ENCODE measurements around the gene ZNF35. TPM values are rescaled to one million over a fixed set of nuclear protein-coding genes. Genes with fewer than 3 reads are reported as not detected.

The ZNF35 gene
- 10 to 100 TPM in 1 of 2 donors, 1 to 10 TPM in 1; 7.8 to 12.8 TPM for total RNA-seq
- 1 to 10 TPM; 3.6 to 4.6 TPM for polyA plus RNA-seq
- long read RNA-seq, donor 1, transcript ZNF35-201 (3 exons, 2,503 nt) = major isoform, 6 of 15 reads
- long read RNA-seq, donor 1, partial matches to known transcripts = 0 of 15 reads
- long read RNA-seq, donor 1, other reads (novel, unspliced or antisense) = 6 of 15 reads
- long read RNA-seq, donor 2 = 0 reads

DNA sequence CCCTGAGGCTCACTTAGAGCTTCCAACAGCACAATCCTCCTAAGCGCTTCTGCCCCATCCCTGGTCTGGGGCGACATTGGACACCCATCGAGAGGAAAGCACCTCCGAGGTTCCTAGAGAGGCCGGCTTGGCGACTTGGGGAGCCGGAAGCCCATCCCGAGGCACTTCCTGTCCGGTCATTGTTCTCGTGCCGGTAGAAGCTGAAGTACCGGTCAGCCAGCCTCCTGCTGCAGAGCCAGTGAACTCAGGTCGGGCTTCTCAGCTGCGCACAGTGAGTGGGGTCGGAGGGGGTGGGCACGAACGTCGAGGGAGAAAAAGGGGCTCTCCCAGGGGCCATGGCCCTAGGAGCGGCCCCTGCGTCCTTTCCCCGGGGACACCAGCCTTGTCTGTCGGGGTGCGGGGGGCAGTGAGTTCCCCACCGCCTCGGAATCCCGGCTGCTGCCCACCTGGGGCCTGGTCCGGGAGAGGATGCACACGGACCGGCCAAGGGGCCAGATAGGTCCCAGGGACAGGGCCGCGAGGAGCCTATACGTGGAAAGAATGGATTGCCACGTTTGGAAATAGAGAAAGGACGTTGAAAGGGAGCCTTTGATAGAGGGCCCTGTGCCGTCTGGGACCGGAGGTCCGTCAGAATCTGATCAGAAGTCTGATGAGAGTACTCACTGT lies at the start of gene ZNF35:
TSS of gene ZNF35 (plus strand) at position 169 of the 666 bp plus-strand sequence. CDS start 2,336 bp downstream, outside the sequence.
- DNase-seq = peak; percentile 85 to 90
- peaks cover 0 to 2% of the 10 kb centered on the region in 2 donors for H3K4me1 ChIP-seq (ENCODE audit: control insufficient read depth in 1 of 2, insufficient read depth in 2 of 2, low read length in 2 of 2)
- intact Hi-C loops (cut with DNase I) = loop anchor here in 1 of 2 donors (5.0 kb wide), 1 partner anchor 114 kb away; the partner anchor contains the start of genes KIAA1143 and KIF15
- H3K27me3 ChIP-seq (ENCODE audit: control insufficient read depth in 1 of 2, insufficient read depth in 2 of 2, low read length in 1 of 2) = no peaks in the 10 kb centered on the region
- H3K36me3 ChIP-seq (ENCODE audit: control insufficient read depth in 1 of 2, insufficient read depth in 2 of 2, low read length in 1 of 2) = peaks cover 8 to 15% of the 10 kb centered on the region in 2 donors
- peak within 1 kb of the TSS; percentile 61 to 87 for H3K4me3 ChIP-seq (ENCODE audit: low read length in 2 of 2)
- ATAC-seq (ENCODE audit: low FRiP score) = peak; percentile 94
- 1% methylated on average over 35 to 37 of the region's 37 CpGs for WGBS, 2 donors
- peak within 1 kb of the TSS in 1 of 2 donors; percentile 19 for H3K27ac ChIP-seq (ENCODE audit: low read depth in 1 of 2, low read length in 2 of 2)
- H3K9me3 ChIP-seq (ENCODE audit: control insufficient read depth, low read length) = no peaks in the 10 kb centered on the region

DNA sequence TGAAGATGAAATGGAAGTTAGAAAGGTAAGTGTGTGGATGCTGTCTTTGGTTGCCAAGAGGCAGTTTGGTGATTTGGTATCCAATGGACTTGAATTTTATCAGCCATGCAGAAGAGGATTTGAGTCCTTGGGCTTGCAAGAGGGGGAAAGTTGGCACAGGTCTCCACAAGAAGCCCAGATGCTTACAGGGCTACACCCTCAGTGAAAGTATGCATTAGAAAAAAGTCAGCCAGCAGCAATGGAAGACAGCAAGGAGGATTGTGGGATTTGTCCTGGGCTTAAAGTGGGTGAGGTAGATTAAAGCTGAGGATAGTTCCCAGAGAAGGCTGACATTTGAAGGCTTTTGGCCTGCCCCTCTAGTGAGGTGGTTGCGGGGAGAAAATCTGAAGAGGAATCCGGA lies 46.8 kb upstream of the ZNF35 start:
- Histone ChIP-seq H3K27me3 (ENCODE audit: control insufficient read depth in 1 of 2, insufficient read depth in 2 of 2, low read length in 1 of 2) (no peaks in the 10 kb centered on the region), H3K4me1 (ENCODE audit: control insufficient read depth in 1 of 2, insufficient read depth in 2 of 2, low read length in 2 of 2) (no peaks in the 10 kb centered on the region), H3K36me3 (ENCODE audit: control insufficient read depth in 1 of 2, insufficient read depth in 2 of 2, low read length in 1 of 2) (peaks cover 0 to 8% of the 10 kb centered on the region in 2 donors), H3K27ac (ENCODE audit: low read depth in 1 of 2, low read length in 2 of 2) (no peak overlapping the region), H3K9me3 (ENCODE audit: control insufficient read depth, low read length) (peaks cover 14% of the 10 kb centered on the region), H3K4me3 (ENCODE audit: low read length in 2 of 2) (no peak overlapping the region)
- DNase-seq = no peak
- no peak for ATAC-seq (ENCODE audit: low FRiP score)
- intact Hi-C loops (cut with DNase I) = no loop called here
- 99 to 100% methylated on average over 2 of the region's 2 CpGs for WGBS, 2 donors

DNA sequence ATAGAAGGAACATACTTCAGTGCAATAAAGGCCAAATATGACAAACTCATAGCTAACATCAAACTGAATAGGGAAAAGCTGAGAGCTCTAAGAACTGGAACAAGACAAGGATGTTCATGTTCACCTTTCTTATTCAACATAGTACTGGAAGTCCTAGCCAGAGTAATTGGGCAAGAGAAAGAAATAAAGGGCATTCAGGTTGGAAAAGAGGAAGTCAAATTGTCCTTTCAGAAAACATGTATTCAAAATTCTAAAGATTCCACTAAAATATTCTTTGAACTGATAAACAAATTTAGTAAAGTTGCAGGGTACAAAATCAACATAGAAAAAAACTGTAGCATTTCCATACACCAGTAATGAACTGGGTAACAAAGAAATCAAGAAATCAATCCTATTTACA lies 35.9 kb upstream of the ZNF35 start:
- ATAC-seq (ENCODE audit: low FRiP score) (no peak), DNase-seq (no peak)
- H3K27me3 ChIP-seq (ENCODE audit: control insufficient read depth in 1 of 2, insufficient read depth in 2 of 2, low read length in 1 of 2) = no peaks in the 10 kb centered on the region
- intact Hi-C loops (cut with DNase I) = no loop called here
- H3K36me3 ChIP-seq (ENCODE audit: control insufficient read depth in 1 of 2, insufficient read depth in 2 of 2, low read length in 1 of 2) = no peaks in the 10 kb centered on the region
- peaks cover 5% of the 10 kb centered on the region for H3K9me3 ChIP-seq (ENCODE audit: control insufficient read depth, low read length)
- no peak overlapping the region for H3K4me3 ChIP-seq (ENCODE audit: low read length in 2 of 2)
- no peaks in the 10 kb centered on the region for H3K4me1 ChIP-seq (ENCODE audit: control insufficient read depth in 1 of 2, insufficient read depth in 2 of 2, low read length in 2 of 2)
- H3K27ac ChIP-seq (ENCODE audit: low read depth in 1 of 2, low read length in 2 of 2) = no peak overlapping the region

DNA sequence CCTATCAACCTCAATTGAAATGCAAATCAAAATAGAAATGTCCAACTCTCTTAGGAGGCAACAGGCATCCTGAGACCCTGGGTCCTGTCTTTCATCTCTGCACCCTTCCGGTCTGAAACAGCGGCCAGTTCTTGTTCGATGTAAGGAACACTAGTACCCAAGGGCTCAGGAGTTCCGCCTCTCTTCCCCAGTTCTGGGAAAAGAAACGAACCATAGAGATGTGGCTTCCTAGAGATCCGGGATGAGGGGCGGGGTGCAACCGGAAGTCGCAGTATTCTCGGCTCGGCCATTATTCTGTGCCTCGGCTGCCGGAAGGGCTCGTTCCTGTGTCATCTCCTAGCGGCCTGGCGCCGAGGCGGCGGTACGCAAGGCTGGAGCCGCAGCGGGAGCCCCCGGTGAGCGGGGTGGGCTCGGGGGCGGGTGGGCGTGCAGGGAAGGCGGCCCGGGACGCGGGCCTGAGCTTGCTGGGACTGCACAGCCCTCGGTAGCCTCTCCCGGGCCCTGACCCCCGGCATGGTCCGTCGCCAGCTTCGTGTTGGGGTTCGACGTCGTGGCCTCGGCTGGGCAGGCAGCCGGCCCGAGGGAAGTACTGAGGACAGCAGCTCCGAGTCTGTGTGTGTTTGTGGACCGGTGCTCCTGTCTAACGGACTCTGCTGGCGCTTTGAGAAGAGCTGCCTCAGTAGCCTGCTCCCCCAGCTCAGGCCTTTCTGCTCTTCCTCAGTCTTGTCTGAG lies 23.6 kb upstream of the ZNF35 start, which contains the start of gene ZNF197:
TSS of gene ZNF197 (plus strand) at position 288 of the 732 bp plus-strand sequence. CDS start 4,119 bp downstream, outside the sequence.
- intact Hi-C loops (cut with DNase I) = loop anchor here in 1 of 2 donors (10.0 kb wide), 1 partner anchor 90 kb away; no protein-coding TSS in a partner anchor
- no peaks in the 10 kb centered on the region for H3K36me3 ChIP-seq (ENCODE audit: control insufficient read depth in 1 of 2, insufficient read depth in 2 of 2, low read length in 1 of 2)
- H3K4me3 ChIP-seq (ENCODE audit: low read length in 2 of 2) = peak within 1 kb of the TSS; percentile 69 to 94
- H3K4me1 ChIP-seq (ENCODE audit: control insufficient read depth in 1 of 2, insufficient read depth in 2 of 2, low read length in 2 of 2) = peaks cover 1 to 3% of the 10 kb centered on the region in 2 donors
- peak within 1 kb of the TSS; percentile 38 to 66 for H3K27ac ChIP-seq (ENCODE audit: low read depth in 1 of 2, low read length in 2 of 2)
- WGBS, 2 donors = 0 to 1% methylated on average over 44 to 47 of the region's 47 CpGs
- ATAC-seq (ENCODE audit: low FRiP score) = peak; percentile 97
- peak; percentile 88 to 94 for DNase-seq
- H3K27me3 ChIP-seq (ENCODE audit: control insufficient read depth in 1 of 2, insufficient read depth in 2 of 2, low read length in 1 of 2) = no peaks in the 10 kb centered on the region
- no peaks in the 10 kb centered on the region for H3K9me3 ChIP-seq (ENCODE audit: control insufficient read depth, low read length)

DNA sequence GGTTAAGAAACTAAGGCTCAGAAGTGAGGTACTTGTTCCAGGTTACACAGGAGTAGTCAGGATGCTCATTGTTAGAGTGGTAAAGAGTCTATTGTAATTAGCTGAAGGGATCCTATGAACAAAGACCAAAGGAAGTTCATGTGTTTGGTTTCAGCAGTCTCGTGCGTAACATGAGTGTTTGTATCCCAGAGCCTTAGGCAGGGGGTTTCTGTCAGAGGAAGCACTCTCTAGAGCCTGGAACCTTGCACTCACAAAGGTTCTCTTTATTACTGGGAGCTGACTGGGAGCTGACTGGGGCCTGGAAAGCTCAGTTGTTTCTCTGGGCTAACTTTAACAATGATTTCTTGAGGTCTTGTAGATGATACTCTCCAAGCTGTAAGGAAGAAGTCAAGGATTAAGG lies 19.8 kb upstream of the ZNF35 start:
- peaks cover 3 to 4% of the 10 kb centered on the region in 2 donors for H3K36me3 ChIP-seq (ENCODE audit: control insufficient read depth in 1 of 2, insufficient read depth in 2 of 2, low read length in 1 of 2)
- H3K27me3 ChIP-seq (ENCODE audit: control insufficient read depth in 1 of 2, insufficient read depth in 2 of 2, low read length in 1 of 2) = no peaks in the 10 kb centered on the region
- H3K4me3 ChIP-seq (ENCODE audit: low read length in 2 of 2) = no peak overlapping the region
- no peak for DNase-seq
- WGBS, 2 donors = 83 to 85% methylated on average over 2 of the region's 2 CpGs
- no peak overlapping the region for H3K27ac ChIP-seq (ENCODE audit: low read depth in 1 of 2, low read length in 2 of 2)
- H3K4me1 ChIP-seq (ENCODE audit: control insufficient read depth in 1 of 2, insufficient read depth in 2 of 2, low read length in 2 of 2) = peaks cover 1 to 3% of the 10 kb centered on the region in 2 donors
- no peak for ATAC-seq (ENCODE audit: low FRiP score)
- H3K9me3 ChIP-seq (ENCODE audit: control insufficient read depth, low read length) = no peaks in the 10 kb centered on the region
- intact Hi-C loops (cut with DNase I) = loop anchor here in 1 of 2 donors (10.0 kb wide), 1 partner anchor 94 kb away; no protein-coding TSS in a partner anchor

DNA sequence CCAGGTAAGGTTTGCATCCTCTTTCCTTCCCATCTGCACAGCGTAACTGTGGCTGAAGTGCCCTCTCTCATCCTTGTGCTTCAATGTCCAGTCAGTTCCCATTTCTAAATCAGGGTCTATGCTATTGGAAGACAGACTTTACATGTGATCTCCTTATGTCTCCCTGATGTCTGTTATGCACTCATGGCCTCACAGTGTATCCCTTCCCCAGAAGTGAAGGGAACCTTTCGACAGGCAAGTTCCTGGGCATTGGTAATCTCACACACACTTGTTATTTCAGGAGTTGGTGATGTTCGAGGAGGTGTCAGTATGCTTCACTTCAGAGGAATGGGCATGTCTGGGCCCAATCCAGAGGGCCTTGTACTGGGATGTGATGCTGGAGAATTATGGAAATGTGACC lies 16.3 kb upstream of the ZNF35 start:
- Histone ChIP-seq H3K4me1 (ENCODE audit: control insufficient read depth in 1 of 2, insufficient read depth in 2 of 2, low read length in 2 of 2) (no peaks in the 10 kb centered on the region), H3K27me3 (ENCODE audit: control insufficient read depth in 1 of 2, insufficient read depth in 2 of 2, low read length in 1 of 2) (no peaks in the 10 kb centered on the region), H3K36me3 (ENCODE audit: control insufficient read depth in 1 of 2, insufficient read depth in 2 of 2, low read length in 1 of 2) (peaks cover 3 to 7% of the 10 kb centered on the region in 2 donors), H3K4me3 (ENCODE audit: low read length in 2 of 2) (no peak overlapping the region), H3K9me3 (ENCODE audit: control insufficient read depth, low read length) (peaks cover 1% of the 10 kb centered on the region), H3K27ac (ENCODE audit: low read depth in 1 of 2, low read length in 2 of 2) (no peak overlapping the region)
- intact Hi-C loops (cut with DNase I) = no loop called here
- ATAC-seq (ENCODE audit: low FRiP score) (no peak), DNase-seq (no peak)
- WGBS, 2 donors = 93 to 96% methylated on average over 3 of the region's 3 CpGs

DNA sequence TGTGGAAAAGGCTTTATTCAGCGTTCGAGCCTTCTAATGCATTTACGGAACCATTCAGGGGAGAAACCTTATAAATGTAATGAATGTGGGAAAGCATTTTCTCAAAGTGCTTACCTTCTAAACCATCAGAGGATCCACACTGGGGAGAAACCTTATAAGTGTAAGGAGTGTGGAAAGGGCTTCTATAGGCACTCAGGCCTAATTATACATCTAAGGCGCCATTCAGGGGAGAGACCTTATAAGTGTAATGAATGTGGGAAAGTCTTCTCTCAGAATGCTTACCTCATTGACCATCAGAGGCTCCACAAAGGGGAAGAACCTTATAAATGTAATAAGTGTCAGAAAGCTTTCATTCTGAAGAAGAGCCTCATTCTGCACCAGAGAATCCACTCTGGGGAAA lies 6.2 kb upstream of the ZNF35 start:
- 97 to 98% methylated on average over 4 of the region's 4 CpGs for WGBS, 2 donors
- Histone ChIP-seq H3K4me1 (ENCODE audit: control insufficient read depth in 1 of 2, insufficient read depth in 2 of 2, low read length in 2 of 2) (no peaks in the 10 kb centered on the region), H3K27ac (ENCODE audit: low read depth in 1 of 2, low read length in 2 of 2) (no peak overlapping the region), H3K4me3 (ENCODE audit: low read length in 2 of 2) (peak overlapping the region in 1 of 2 donors; percentile 30), H3K36me3 (ENCODE audit: control insufficient read depth in 1 of 2, insufficient read depth in 2 of 2, low read length in 1 of 2) (peaks cover 6 to 24% of the 10 kb centered on the region in 2 donors), H3K27me3 (ENCODE audit: control insufficient read depth in 1 of 2, insufficient read depth in 2 of 2, low read length in 1 of 2) (no peaks in the 10 kb centered on the region), H3K9me3 (ENCODE audit: control insufficient read depth, low read length) (peaks cover 7% of the 10 kb centered on the region)
- ATAC-seq (ENCODE audit: low FRiP score) (no peak), DNase-seq (no peak)
- intact Hi-C loops (cut with DNase I) = no loop called here

DNA sequence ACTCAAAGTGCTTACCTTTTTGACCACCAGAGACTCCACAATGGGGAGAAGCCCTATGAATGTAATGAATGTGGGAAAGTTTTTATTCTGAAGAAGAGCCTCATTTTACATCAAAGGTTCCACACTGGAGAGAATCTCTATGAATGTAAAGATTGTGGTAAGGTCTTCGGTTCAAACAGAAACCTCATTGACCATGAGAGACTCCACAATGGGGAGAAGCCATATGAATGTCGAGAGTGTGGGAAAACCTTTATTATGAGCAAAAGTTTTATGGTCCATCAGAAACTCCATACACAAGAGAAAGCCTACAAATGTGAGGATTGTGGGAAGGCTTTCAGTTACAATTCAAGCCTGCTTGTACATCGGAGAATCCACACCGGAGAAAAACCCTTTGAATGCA lies 5.5 kb upstream of the ZNF35 start:
- Histone ChIP-seq H3K4me1 (ENCODE audit: control insufficient read depth in 1 of 2, insufficient read depth in 2 of 2, low read length in 2 of 2) (no peaks in the 10 kb centered on the region), H3K36me3 (ENCODE audit: control insufficient read depth in 1 of 2, insufficient read depth in 2 of 2, low read length in 1 of 2) (peaks cover 6 to 24% of the 10 kb centered on the region in 2 donors), H3K27ac (ENCODE audit: low read depth in 1 of 2, low read length in 2 of 2) (no peak overlapping the region), H3K27me3 (ENCODE audit: control insufficient read depth in 1 of 2, insufficient read depth in 2 of 2, low read length in 1 of 2) (no peaks in the 10 kb centered on the region), H3K4me3 (ENCODE audit: low read length in 2 of 2) (no peak overlapping the region), H3K9me3 (ENCODE audit: control insufficient read depth, low read length) (peaks cover 7% of the 10 kb centered on the region)
- 98 to 99% methylated on average over 4 of the region's 4 CpGs for WGBS, 2 donors
- ATAC-seq (ENCODE audit: low FRiP score) = no peak
- DNase-seq = no peak
- intact Hi-C loops (cut with DNase I) = no loop called here

Data from aorta (tissue), 5 donors.